Hematopoietic multipotent progenitor cell (in vitro differentiated cells): ENCODE measurements around the gene GPR108. TPM values are rescaled to one million over a fixed set of nuclear protein-coding genes. Genes with fewer than 3 reads are reported as not detected.

Source experiments
- DNase-seq, 3 donors: peaks; one replicate each; pipeline ENCODE4 v3.0.0-alpha.2; 2011 to 2015; ENCODE audit warnings: low read depth in 2 of 3, low spot score in 2 of 3
- total RNA-seq: library from RNA; depleted of rRNA; stranded (reverse); fragments of >200 nt; gene quantifications from one replicate; pipeline ENCODE4 v1.2.3, GENCODE V29; 2012

Gene GPR108
- total RNA-seq, 1 donor, result 45.8 TPM

DNA sequence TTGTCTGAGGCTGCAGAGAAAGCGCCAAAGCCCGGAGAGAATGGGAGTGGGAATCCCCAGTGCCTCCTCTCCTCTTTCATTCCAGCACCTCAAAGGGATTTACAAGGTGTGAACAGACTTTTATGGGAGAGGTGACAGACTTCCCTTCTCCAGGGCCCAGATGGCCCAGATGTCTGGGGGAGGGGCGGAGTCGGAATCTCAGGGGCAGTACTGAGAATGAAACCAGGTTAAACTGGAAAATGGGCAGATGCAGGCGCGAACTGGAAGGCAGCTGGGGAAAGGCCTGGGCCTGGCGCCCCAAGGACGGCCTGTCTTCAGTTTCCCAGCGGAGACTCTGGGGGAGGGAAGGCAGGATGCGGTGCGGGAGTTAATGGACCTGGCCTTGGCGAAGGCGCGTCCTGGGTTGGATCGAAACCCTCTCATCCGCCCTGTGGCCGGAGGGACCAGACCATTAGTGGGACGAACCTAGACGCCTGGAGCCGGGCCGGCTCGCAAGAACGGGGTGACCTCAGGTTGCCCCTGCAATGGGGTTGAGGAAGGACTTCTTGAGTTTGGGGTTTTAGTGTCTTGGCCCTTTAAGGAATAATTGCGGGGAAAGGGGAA, 1.5 kb upstream of the GPR108 start:
- DNase-seq, result no peak

DNA sequence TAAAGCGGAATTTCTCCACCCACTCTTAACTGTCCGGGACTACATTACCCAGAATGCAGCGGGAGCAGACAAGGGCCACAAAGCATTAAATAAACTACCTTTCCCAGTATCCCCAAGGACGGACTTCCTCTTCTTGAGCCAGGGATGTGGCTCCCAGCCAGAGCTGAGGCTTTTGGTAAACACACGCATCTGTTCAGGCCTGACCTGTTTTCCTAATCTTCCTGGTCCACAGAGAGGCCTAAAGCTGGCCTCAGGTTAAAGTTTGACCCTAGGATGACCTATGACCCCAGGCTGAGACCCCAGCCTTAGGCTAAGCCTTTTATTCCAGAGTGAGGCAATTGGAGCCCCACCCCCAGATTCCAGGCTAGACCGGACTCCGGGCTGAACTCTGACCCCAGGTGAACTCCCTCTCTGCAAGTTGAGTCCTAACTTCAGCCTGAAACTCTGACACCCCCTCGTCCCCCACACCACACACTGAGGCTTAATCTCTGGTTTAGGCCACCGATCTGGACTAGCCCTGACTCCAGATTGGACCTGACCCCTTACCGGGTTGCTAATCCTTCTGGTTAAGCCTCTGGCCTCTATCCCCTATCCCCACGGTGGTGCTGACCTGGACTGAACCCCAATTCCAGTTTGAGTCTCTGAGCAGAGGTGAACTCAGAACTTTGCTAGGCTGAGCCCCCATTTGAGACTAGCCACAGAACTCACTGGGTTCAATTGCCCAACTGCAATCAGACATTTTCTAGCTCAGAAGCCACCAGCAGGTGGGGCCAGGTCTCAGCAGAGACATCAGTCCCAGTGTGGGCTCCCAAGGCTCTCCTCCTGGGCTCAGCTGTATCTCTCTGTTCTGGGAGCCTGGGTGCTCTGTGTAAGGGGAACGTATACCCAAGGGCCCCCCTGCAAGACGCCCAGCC, 750 bp upstream of the GPR108 start:
- peak; percentile 47 to 90 (median 81) for DNase-seq

- no peak for DNase-seq
These were observed 480 bp downstream of the GPR108 start for GRCh38 chr19:6736917-6737283.

DNA sequence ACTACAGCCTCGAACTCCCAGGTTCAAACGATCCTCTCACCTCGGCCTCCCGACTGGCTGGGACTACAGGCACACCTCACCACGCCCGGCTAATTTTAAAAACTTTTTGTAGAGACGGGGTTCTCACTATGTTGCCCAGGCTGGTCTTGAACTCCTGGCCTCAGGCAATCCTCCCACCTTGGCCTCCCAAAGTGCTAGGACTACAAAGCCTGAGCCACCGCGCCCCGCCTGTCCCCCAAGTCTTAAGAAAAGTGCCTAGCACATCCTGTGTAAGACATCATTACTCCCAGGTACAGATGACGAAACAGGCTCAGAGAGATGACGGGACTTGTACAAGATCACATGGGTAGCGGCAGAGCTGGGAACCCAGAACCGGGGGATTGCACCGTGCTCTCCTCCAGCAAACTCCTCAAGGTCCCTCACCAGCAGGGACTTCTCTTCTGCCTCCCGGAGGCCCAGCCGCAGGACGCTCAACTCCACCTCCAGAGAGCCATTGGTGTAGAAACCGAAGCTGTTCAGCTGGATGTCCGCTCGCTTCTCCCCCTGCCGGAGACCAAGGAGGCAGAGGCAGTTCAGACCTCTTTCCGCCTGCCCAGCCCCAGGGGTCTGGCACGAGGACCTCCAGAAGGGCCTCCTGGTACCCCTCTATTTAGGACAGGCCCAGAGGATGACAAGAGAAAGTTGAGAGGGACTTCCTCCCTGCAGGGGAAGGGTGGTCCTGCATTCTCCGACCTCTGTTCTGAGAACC, 1.0 kb downstream of the GPR108 start:
- DNase-seq, result peak; percentile 53 to 86 (median 84)

DNA sequence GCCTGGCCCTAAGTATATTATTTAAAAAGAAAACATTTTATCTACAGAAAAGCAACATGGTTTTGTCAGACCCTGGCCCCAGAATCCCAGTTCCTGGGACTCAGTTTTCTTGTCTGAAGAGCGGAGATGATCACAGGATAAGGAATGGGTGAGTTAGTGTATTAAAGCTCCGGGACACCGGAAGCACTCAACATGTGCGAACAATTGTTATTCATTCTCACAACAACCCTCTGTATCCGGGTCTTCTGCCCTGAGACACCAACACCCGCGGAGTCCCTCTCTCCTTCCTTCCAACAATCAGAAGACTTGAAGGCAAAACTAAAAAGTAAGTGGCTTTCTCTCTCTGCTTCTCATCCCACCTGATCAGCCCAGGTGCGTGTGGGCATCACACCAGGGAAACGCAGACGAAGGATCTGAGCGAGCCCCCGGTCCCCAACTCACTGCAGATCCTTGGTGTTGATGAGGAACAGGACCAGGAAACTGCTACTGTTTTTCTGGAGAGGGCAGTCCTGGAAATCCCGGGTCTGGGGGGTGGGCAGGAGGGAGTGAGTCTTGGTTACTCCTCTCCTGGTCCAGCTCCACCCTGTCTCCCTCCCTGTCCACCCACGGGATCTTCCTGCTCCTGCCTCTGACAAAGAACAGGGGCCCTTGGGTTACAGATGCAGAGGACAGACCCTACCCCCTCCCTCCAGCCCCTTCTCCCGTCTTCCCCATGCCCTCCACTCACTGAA, 2.0 kb downstream of the GPR108 start:
- DNase-seq, result no peak

DNA sequence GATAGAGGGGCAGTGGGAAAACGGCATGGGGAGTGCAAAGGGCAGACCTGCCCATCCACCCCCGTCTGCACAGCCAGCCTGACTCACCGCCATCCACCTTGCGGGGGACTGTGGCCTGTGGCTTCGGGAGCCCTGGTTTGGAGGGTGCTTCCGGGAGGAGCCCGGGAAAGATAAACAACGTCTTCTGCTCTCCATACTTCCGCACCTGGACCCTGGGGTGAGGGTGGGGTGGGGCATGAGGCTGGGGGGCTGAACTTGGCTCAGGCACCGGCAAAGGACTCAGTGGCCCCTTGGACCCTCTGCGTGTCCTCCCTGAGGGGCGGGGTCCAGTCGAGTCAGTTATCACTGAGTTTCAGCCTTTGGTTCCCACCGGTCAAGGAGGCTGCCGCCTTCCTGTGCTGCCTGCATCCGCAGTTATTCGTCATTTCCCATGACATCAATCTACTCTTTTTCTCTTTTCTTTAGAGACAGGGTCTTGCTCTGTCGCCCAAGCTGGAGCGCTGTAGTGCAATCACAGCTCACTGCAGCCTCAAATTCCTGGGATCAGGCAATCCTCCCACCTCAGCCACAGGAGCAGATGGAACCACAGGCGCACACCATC, 3.2 kb downstream of the GPR108 start:
- no peak for DNase-seq

- DNase-seq, result no peak
These were observed 3.9 kb downstream of the GPR108 start for GRCh38 chr19:6733338-6734095.

DNA sequence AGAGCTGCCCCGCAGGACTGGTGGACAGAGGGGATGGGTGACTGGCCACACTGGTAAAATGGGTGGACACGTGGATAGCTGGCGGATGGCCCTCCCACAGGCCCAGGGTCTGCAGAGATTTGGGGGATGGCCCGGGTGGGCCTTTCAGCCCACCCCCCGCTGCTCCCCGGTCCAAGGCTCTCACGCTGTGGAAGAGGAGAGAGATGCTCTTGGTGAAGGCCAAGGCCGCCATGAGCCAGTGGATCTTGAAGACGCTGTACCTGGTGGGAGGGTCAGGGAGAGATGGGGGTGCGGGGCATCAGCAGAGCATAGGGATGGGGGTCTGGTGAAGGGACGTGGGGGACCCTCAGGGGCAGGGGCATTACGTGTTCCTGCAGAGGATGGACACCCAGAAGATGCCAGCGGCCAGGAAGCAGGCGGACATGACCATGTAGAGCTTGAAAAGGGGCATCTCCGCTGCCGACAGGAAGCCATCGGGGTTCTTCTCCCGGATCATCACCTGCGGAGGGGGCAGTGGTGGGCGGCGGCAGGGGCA, 4.5 kb downstream of the GPR108 start:
- no peak for DNase-seq

GRCh38 chr19:6731822-6732221, 5.6 kb downstream of the GPR108 start:
- no peak for DNase-seq

DNA sequence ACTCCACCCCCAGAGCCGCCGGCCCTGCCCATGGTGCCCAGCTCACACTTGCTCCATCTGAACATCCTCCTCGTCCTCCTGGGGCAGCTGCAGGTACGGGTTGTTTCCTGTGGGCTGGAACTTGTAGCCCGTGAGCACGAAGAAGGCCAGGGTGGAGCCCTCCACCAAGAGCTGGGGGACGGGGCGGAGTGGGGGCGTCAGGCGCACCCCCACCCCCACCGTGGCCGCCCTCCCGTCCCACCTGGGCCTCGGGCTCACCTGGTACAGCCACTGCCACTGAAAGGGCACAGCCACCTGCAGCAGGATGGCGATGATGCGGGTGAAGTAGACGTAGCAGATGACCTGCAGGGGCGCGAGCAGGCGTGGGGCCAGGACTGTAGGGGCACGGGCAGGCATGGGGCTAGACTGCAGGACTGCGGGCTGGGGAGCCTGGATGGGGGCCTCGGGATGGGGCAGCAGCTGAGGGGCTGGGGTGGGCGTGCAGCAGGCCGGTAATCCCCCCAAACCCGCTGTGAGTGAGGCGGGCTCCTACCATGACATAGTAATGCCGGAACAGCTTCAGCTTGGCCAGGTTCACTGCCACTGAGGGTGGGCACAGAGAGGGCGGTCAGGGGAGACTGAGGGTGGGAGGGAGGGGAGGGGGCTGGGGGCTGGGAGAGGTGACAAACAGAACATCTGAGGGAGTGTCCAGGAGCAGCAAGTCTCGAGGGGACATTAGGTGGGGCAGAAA, 6.3 kb downstream of the GPR108 start:
- no peak for DNase-seq

- DNase-seq, result peak in 2 of 3 donors; percentile 50 to 51
These were observed 7.1 kb downstream of the GPR108 start for GRCh38 chr19:6730153-6730804.

DNA sequence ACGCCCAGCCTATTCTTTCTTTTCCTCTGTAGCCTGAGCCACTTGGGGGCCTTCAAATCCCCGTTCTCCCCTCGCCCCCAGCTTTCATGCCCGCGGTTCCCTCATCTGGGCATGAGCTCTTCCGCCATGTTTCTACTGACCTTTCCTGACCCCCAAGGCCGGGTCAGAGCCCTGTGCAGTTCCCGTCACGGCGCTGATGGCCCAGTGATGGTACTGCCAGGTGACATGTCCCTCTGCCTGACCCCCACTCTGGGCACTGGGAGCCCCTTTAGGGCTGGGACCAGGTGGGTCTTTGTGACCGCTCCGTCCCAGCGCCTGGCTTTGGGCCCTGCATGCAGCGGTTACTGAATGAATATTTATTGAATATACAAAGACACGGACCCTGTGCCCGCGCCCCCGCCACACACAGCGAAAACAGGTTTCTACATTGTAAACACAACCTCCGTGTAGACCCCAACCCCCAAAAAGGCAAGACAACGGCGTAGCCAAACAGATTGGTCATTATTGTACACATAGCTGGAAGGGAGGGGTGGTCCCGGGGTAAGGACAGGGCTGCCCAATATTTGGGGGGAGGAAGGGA, 7.7 kb downstream of the GPR108 start:
- DNase-seq, result no peak

- DNase-seq, result peak in 1 of 3 donors; percentile 29
These were observed 9.0 kb downstream of the GPR108 start for GRCh38 chr19:6728346-6728745.

DNA sequence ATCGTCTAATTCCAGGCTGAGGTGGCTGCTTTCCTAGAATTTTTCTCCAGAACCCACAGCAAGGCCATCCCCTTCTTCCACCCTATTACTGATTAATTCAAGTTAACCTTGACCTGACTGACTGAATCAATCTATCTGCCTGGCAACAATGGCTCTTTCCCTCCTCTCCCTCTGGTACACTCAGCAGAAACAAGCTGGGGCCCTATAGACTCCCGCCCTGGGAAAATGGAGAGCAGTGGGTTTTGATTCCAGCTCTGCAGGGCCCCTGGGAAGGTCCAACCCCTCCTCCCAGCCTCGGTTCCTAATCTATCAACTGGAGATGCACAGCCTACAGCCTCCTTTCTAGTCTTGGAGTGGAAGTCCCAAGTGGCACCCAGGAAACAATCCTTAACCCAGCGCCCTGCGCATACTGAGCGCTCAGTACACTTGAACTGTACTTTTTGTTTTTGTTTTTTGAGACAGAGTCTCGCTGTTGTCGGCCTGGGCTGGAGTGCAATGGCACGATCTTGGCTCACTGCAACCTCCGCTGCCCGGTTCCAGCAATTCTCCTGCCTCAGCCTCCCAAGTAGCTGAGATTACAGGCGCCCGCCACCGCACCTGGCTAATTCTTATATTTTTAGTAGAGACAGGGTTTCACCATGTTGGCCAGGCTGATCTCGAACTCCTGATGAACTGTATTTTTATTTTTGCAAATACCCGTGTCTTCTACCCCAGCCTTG, 11.7 kb downstream of the GPR108 start:
- no peak for DNase-seq

DNA sequence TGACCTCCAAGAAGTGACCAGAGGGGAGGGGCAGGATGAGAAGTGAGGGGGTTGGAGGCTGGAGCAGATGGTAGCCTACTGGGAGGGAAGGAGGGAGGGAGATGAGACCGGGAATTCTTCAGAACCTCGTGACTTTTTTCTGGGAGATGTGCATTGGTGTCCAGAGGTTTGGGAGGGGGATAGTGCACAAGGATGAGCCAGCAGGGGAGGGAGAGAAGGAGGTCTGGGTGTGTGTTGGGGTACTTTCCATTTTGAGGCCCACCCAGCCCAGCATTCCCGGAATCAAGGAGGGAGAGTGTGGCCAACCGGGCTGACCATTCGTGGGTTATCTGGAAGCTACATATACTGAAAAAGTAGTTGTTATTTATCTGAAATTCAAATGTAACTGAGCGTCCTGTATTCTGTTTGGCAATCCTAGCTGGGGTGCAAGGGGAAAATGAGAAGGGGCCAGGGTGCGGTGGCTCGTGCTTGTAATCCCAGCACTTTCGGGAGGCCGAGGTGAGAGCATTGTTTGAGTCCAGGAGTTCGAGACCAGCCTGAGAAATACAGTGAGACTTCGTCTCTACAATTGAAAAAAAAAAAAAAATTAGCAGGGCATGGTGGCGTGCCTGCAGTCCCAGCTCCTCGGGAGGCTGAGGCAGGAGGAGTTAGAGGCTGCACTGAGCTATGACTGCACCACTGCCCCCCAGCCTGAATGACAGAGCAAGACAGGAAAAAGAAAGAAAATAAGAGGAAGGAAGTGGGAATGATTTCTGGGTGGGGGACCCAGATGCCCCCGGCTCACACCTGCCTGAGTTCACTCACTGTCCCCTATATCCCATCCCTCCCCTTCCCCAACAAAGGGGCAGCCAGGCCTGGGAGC, 12.5 kb downstream of the GPR108 start:
- DNase-seq, result no peak

- DNase-seq, result peak in 2 of 3 donors; percentile 51 to 73
These were observed 13.6 kb downstream of the GPR108 start for GRCh38 chr19:6723738-6724137.
